PC-9 (cell line): ENCODE results near the gene KARS1. TPM values are rescaled to one million over a fixed set of nuclear protein-coding genes. Genes with fewer than 3 reads are reported as not detected.
A peak's percentile ranks its signal among the peaks of the same experiment; 100 is the strongest.

ENCODE experiments used
- Bru-seq: library from RNA; stranded (reverse); fragments of 400-500 nt; gene quantifications from one replicate; lab custom pipeline; 2021; lab: Mats Ljungman, UMichigan
- BruChase-seq, 2 experiments: library from RNA; stranded (reverse); fragments of 400-500 nt; gene quantifications; one replicate each; lab custom pipeline; 2021; lab: Mats Ljungman, UMichigan
- BruUV-seq: library from RNA; stranded (reverse); fragments of 400-500 nt; replicated peaks from 2 replicates; lab custom pipeline; 2021; lab: Mats Ljungman, UMichigan
- CTCF ChIA-PET: fragments of 300-600 bp; sonication (Branson Sonifier 250); formaldehyde crosslinking; loops from one replicate; lab custom pipeline; 2022; ENCODE audit warnings: antibody characterized with exemption; lab: Charles Lee
- POLR2A ChIA-PET: fragments of 300-600 bp; sonication (Branson Sonifier 250); formaldehyde crosslinking; loops from one replicate; lab custom pipeline; 2022; ENCODE audit warnings: antibody characterized with exemption; ENCODE audit not compliant: unreplicated experiment; lab: Charles Lee
- DNase-seq, 2 experiments: peaks; one replicate each; pipeline versions ENCODE4 v3.0.0 to v3.0.0-alpha.2; 2015 to 2022; ENCODE audit warnings: mixed read lengths in 1 of 2
- H2AFZ ChIP-seq: fragments of 200-600 bp; sonication (generic); 2 replicates; pipeline ENCODE4 v1.8.1; 2017; ENCODE audit warnings: antibody characterized with exemption
- H3F3A ChIP-seq: fragments of 200-600 bp; sonication (generic); 2 replicates; pipeline ENCODE4 v1.8.1; 2017; ENCODE audit warnings: antibody characterized with exemption, mild to moderate bottlenecking, low read depth; ENCODE audit not compliant: insufficient read depth
- H3K27ac ChIP-seq: fragments of 200-600 bp; sonication (generic); 2 replicates; pipeline ENCODE4 v1.6.1; 2016; ENCODE audit warnings: mixed run types
- H3K27me3 ChIP-seq: fragments of 200-600 bp; sonication (generic); 2 replicates; pipeline ENCODE4 v1.6.1; 2016; ENCODE audit warnings: low read depth, mixed run types; ENCODE audit not compliant: insufficient read depth
- H3K36me3 ChIP-seq: fragments of 200-600 bp; sonication (generic); 2 replicates; pipeline ENCODE4 v1.6.1; 2016; ENCODE audit warnings: low read depth, mixed run types
- H3K4me1 ChIP-seq: fragments of 200-600 bp; sonication (generic); replicated peaks from 2 replicates; pipeline ENCODE4 v1.6.1; 2016; ENCODE audit warnings: mixed run types; ENCODE audit not compliant: insufficient read depth
- H3K4me2 ChIP-seq: fragments of 200-600 bp; sonication (generic); 2 replicates; pipeline ENCODE4 v1.6.1; 2017; ENCODE audit warnings: mixed run types
- H3K4me3 ChIP-seq: fragments of 200-600 bp; sonication (generic); 2 replicates; pipeline ENCODE4 v1.6.1; 2016; ENCODE audit warnings: mixed run types
- H3K79me2 ChIP-seq: fragments of 200-600 bp; sonication (generic); 2 replicates; pipeline ENCODE4 v1.6.1; 2017; ENCODE audit warnings: low read depth, mixed run types
- H3K9me2 ChIP-seq: fragments of 200-600 bp; sonication (generic); 2 replicates; pipeline ENCODE4 v1.8.1; 2017; ENCODE audit warnings: mild to moderate bottlenecking; ENCODE audit not compliant: insufficient read depth
- H3K9me3 ChIP-seq: fragments of 200-600 bp; sonication (generic); 2 replicates; pipeline ENCODE4 v1.8.1; 2016; ENCODE audit warnings: low read depth; ENCODE audit not compliant: insufficient read depth
- H4K20me1 ChIP-seq: fragments of 200-600 bp; sonication (generic); 2 replicates; pipeline ENCODE4 v1.8.1; 2017; ENCODE audit not compliant: insufficient read depth
- EZH2 ChIP-seq: fragments of 200-600 bp; sonication (generic); IDR thresholded peaks from 2 replicates; pipeline ENCODE4 v1.8.0; 2017; ENCODE audit warnings: antibody characterized with exemption, low read depth
- intact Hi-C: fragments of 100-400 bp; cut with micrococcal nuclease; formaldehyde crosslinking; loops from one replicate; pipeline ENCODE4 v1.10.0; 2022; ENCODE audit not compliant: unreplicated experiment
- long read RNA-seq: library from polyadenylated mRNA; stranded (forward); transcript quantifications from one replicate; pipeline ENCODE4 v2.0.0, GENCODE V29; 2022
- total RNA-seq: library from RNA; stranded (reverse); gene quantifications from 2 replicates; pipeline ENCODE4 v1.2.3, GENCODE V29; 2021
- TF ChIP-seq, protein P1 (sequence below): fragments of 200-600 bp; sonication (generic); conservative IDR thresholded peaks from 2 replicates; pipeline ENCODE4 v1.6.1; 2017; ENCODE audit warnings: mixed run types, antibody characterized with exemption, mild to moderate bottlenecking, moderate library complexity

Gene KARS1
- 101 and 132 TPM in 2 replicates for total RNA-seq
- percentile 89 among the genes with signal in this experiment for Bru-seq, nascent RNA
- percentile 79 among the genes with signal in this experiment for BruChase-seq, experiment 1, labeled RNA remaining after a 2-hour chase
- BruChase-seq, experiment 2, labeled RNA remaining after a 6-hour chase, result percentile 94 among the genes with signal in this experiment
- long read RNA-seq, transcript KARS-201 (14 exons, 2,005 nt), result minor isoform, 82 of 251 reads
- long read RNA-seq, transcript KARS-211 (2 exons, 589 nt), result major isoform, 127 of 251 reads
- long read RNA-seq, transcript KARS-202 (15 exons, 2,421 nt), result minor isoform, 22 of 251 reads
- long read RNA-seq, partial matches to known transcripts, result 9 of 251 reads
- long read RNA-seq, other reads (novel, unspliced or antisense), result 9 of 251 reads

DNA sequence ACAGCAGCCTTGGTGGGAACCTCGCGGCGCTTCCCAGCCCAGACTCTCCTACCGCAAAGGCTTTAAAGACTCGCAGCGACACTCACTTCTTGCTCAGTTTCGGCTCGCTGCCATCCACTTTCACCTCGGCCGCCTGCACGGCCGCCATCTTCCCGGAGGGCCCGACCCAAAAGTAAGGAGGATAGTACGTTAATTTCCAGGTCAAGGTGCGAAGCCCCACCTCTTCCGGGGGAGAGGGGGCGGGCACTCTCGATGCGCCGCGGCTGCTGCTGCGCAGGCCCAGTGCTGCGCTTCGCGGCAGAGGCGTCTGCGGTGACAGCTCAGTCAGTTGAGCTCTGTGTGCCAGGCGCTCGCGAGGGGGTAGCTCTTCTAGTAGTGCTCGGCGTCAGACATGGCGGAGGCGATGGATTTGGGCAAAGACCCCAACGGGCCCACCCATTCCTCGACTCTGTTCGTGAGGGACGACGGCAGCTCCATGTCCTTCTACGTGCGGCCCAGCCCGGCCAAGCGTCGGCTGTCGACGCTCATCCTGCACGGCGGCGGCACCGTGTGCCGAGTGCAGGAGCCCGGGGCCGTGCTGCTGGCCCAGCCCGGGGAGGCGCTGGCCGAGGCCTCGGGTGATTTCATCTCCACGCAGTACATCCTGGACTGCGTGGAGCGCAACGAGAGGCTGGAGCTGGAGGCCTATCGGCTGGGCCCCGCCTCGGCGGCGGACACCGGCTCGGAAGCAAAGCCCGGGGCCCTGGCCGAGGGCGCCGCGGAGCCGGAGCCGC is at the start of gene KARS1, which contains the start of gene TERF2IP:
TSS of gene KARS1 (minus strand) at position 174 of the 773 bp plus-strand sequence. CDS start at position 148, 26 bp downstream.
TSS of gene TERF2IP (plus strand) at position 282 of the 773 bp plus-strand sequence. CDS start at position 392, 110 bp downstream.
- H3K27me3 ChIP-seq, result no peaks in the 10 kb centered on the region
- H3K4me2 ChIP-seq, result peak within 1 kb of the TSS; percentile 94
- ChIA-PET CTCF (interaction anchor here (0.5 to 0.8 kb wide), 4 partner anchors 25 to 184 kb away, joined by 3 to 18 read pairs (median 4); partner anchors contain the start of gene ADAT1), POLR2A (interaction anchor here (0.6 to 1.4 kb wide), 3 partner anchors 25 to 781 kb away, joined by 3 to 12 read pairs (median 4); partner anchors contain the start of gene ADAT1)
- H3K4me3 ChIP-seq, result peak within 1 kb of the TSS; percentile 98
- intact Hi-C loops, result loop anchor here (1.0 kb wide), 1 partner anchor 24 kb away; the partner anchor contains the start of gene ADAT1
- no peaks in the 10 kb centered on the region; the same call in 1 of the 2 replicates for H3K9me3 ChIP-seq
- H3K27ac ChIP-seq, result peak within 1 kb of the TSS; percentile 67
- peaks cover 14% of the 10 kb centered on the region; the same call in 1 of the 2 replicates for H3F3A ChIP-seq
- DNase-seq, result peak; percentile 83 to 91
- H3K9me2 ChIP-seq, result no peaks in the 10 kb centered on the region
- peaks cover 27% of the 10 kb centered on the region for H3K4me1 ChIP-seq
- H3K36me3 ChIP-seq, result peaks cover 8% of the 10 kb centered on the region; the same call in 1 of the 2 replicates
- peaks cover 24% of the 10 kb centered on the region for H4K20me1 ChIP-seq
- H2AFZ ChIP-seq, result peak within 1 kb of the TSS; percentile 97
- BruUV-seq, result no TSS peak
- TF ChIP-seq EZH2, result no peak
- TF ChIP-seq, protein P1, sequence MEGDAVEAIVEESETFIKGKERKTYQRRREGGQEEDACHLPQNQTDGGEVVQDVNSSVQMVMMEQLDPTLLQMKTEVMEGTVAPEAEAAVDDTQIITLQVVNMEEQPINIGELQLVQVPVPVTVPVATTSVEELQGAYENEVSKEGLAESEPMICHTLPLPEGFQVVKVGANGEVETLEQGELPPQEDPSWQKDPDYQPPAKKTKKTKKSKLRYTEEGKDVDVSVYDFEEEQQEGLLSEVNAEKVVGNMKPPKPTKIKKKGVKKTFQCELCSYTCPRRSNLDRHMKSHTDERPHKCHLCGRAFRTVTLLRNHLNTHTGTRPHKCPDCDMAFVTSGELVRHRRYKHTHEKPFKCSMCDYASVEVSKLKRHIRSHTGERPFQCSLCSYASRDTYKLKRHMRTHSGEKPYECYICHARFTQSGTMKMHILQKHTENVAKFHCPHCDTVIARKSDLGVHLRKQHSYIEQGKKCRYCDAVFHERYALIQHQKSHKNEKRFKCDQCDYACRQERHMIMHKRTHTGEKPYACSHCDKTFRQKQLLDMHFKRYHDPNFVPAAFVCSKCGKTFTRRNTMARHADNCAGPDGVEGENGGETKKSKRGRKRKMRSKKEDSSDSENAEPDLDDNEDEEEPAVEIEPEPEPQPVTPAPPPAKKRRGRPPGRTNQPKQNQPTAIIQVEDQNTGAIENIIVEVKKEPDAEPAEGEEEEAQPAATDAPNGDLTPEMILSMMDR, result no peak
- peaks cover 93% of the 10 kb centered on the region for H3K79me2 ChIP-seq

- Histone ChIP-seq H3K4me1 (no peaks in the 10 kb centered on the region), H3K27me3 (no peaks in the 10 kb centered on the region), H3K36me3 (no peaks in the 10 kb centered on the region), H4K20me1 (no peaks in the 10 kb centered on the region), H3K4me2 (no peak overlapping the region), H3K9me2 (no peaks in the 10 kb centered on the region; the same call in 1 of the 2 replicates), H3K27ac (no peak overlapping the region), H3K4me3 (no peak overlapping the region), H2AFZ (no peak overlapping the region), H3F3A (no peaks in the 10 kb centered on the region), H3K79me2 (no peaks in the 10 kb centered on the region), H3K9me3 (no peaks in the 10 kb centered on the region)
- no peak for DNase-seq
- TF ChIP-seq EZH2, result no peak
- TF ChIP-seq, protein P1, result peak; percentile 41; the same call in 1 of the 2 replicates
- POLR2A ChIA-PET, result no interaction called here
- CTCF ChIA-PET, result no interaction called here
- no TSS peak for BruUV-seq
- intact Hi-C loops, result no loop called here
These were observed 48.2 kb upstream of the KARS1 start for GRCh38 chr16:75695708-75696107.

DNA sequence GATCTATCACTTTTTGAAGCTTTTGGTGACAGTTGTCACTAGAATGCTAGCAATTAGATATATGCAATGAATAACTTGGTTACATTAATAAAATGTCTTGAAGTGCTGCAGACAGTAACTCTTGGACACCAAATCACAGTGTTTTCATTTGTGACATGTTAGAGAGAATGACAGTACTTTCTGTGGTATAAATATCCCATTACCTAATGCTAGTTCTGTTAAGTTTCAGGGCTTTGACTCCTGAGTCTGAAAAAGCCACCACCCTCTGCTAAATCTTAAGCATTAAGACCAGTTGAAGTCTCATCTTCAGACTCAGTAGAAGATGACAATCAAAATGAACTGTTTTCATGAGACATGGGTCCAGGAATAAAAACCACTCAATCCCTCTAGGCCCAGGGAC is 39.9 kb upstream of the KARS1 start:
- no peak overlapping the region for H3K4me2 ChIP-seq
- no peaks in the 10 kb centered on the region for H3F3A ChIP-seq
- no peak for DNase-seq
- ChIA-PET CTCF (no interaction called here), POLR2A (no interaction called here)
- no peaks in the 10 kb centered on the region for H3K36me3 ChIP-seq
- TF ChIP-seq, protein P1, result no peak
- H3K9me2 ChIP-seq, result no peaks in the 10 kb centered on the region
- BruUV-seq, result no TSS peak
- no peaks in the 10 kb centered on the region for H4K20me1 ChIP-seq
- no peak overlapping the region for H3K27ac ChIP-seq
- no peaks in the 10 kb centered on the region; the same call in 1 of the 2 replicates for H3K27me3 ChIP-seq
- H3K9me3 ChIP-seq, result no peaks in the 10 kb centered on the region; the same call in 1 of the 2 replicates
- no peak overlapping the region for H2AFZ ChIP-seq
- intact Hi-C loops, result no loop called here
- H3K79me2 ChIP-seq, result no peaks in the 10 kb centered on the region
- H3K4me3 ChIP-seq, result no peak overlapping the region
- no peaks in the 10 kb centered on the region for H3K4me1 ChIP-seq
